Spleen (tissue), 11 donors: ENCODE measurements around the gene DSCAML1. TPM values are rescaled to one million over a fixed set of nuclear protein-coding genes. Genes with fewer than 3 reads are reported as not detected.

Experiments
- DNase-seq: peaks from one replicate; pipeline ENCODE4 v3.0.0-alpha.2; 2020
- H3K27ac ChIP-seq, 8 donors: fragments of 200-600 bp; sonication (generic) in 7 of 8; 1 replicate in 4 of 8; 2 replicates in 4 of 8; pipeline versions ENCODE4 v1.5.0 to v1.8.0; 2016 to 2021; ENCODE audit warnings: inconsistent platforms in 4 of 8, mild to moderate bottlenecking in 4 of 8, moderate library complexity in 1 of 8
- H3K27me3 ChIP-seq, 7 donors: fragments of 200-600 bp; sonication (generic) in 6 of 7; replicated peaks in 1 of 7; 1 replicate in 4 of 7; 2 replicates in 3 of 7; pipeline versions ENCODE4 v1.5.0 to v1.8.0; 2016 to 2021; ENCODE audit warnings: inconsistent platforms in 3 of 7, mild to moderate bottlenecking in 1 of 7
- H3K36me3 ChIP-seq, 6 donors: fragments of 200-600 bp; sonication (generic) in 5 of 6; 1 replicate in 4 of 6; 2 replicates in 2 of 6; pipeline versions ENCODE4 v1.5.0 to v1.8.0; 2016 to 2021; ENCODE audit warnings: inconsistent platforms in 2 of 6
- H3K4me1 ChIP-seq, 6 donors: fragments of 200-600 bp; sonication (generic) in 5 of 6; 1 replicate in 3 of 6; 2 replicates in 3 of 6; pipeline versions ENCODE4 v1.5.0 to v1.8.0; 2016 to 2021; ENCODE audit warnings: inconsistent platforms in 3 of 6
- H3K4me3 ChIP-seq, 8 donors: fragments of 200-600 bp; sonication (generic) in 7 of 8; 1 replicate in 4 of 8; 2 replicates in 4 of 8; pipeline versions ENCODE4 v1.5.0 to v1.8.0; 2016 to 2021; ENCODE audit warnings: inconsistent platforms in 4 of 8, mild to moderate bottlenecking in 4 of 8, moderate library complexity in 2 of 8
- H3K9me3 ChIP-seq, 8 donors: fragments of 200-600 bp; sonication (generic) in 7 of 8; 1 replicate in 4 of 8; 2 replicates in 4 of 8; pipeline versions ENCODE4 v1.5.0 to v1.8.0; 2016 to 2021; ENCODE audit warnings: inconsistent platforms in 4 of 8
- CTCF ChIP-seq, 11 experiments: fragments of 200-600 bp in 7 of 11; fragments of 450-650 bp in 4 of 11; sonication (generic) in 4 of 11; IDR thresholded peaks in 8 of 11; conservative IDR thresholded peaks in 3 of 11; 1 replicate in 7 of 11; 2 replicates in 4 of 11; pipeline versions ENCODE4 v1.4.0 to v1.8.0; 2016 to 2021; ENCODE audit warnings: antibody characterized with exemption in 11 of 11, inconsistent platforms in 4 of 11, mild to moderate bottlenecking in 1 of 11
- POLR2A ChIP-seq, 3 donors: fragments of 450-650 bp; IDR thresholded peaks; one replicate each; pipeline ENCODE4 v1.5.1; 2017; ENCODE audit warnings: antibody characterized with exemption in 3 of 3, mild to moderate bottlenecking in 1 of 3
- POLR2AphosphoS5 ChIP-seq, 3 donors: sonication (generic); formaldehyde crosslinking; IDR thresholded peaks; one replicate each; pipeline ENCODE4 v1.5.1; 2017; ENCODE audit warnings: antibody characterized with exemption in 3 of 3
- WGBS, 5 donors: extraction: QIAGEN DNeasy Blood & Tissue Kit in 3 of 5; methylation state at CpG; one replicate each; pipeline versions ENCODE4 v1.1.5 to v1.1.7; 2013 to 2018; 5-methylcytosine and 5-hydroxymethylcytosine counted together
- intact Hi-C: fragments of 100-400 bp; cut with DNase I; formaldehyde crosslinking; loops from one replicate; pipeline ENCODE4 v1.15.0; 2023; ENCODE audit warnings: low total_unique reads
- polyA plus RNA-seq, 3 donors: library from polyadenylated mRNA; stranded (reverse); fragments of 200-250 nt; gene quantifications; one replicate each; pipeline ENCODE4 v1.2.1, GENCODE V29; 2013
- total RNA-seq, 7 donors: library from RNA; depleted of rRNA in 3 of 7; stranded (reverse); fragments of >200 nt in 3 of 7; fragmentation: NEBNext Ultra II Directional in 4 of 7; extraction: Animal tissue kit (Norgen Biotek cat#: 25700) in 4 of 7; gene quantifications; one replicate each; pipeline versions ENCODE4 v1.1.0 to v1.2.1, GENCODE V29; 2016 to 2021
- donor health status: healthy with polysubstance abuse.
- donor health status: DM: no; HTN: no; CAD: no; lungs with moderate emphysema.
- donor health status: DM: no; HTN: no; CAD: no.
- donor health status: Bipolar disorder and iron deficiency.
- donor health status: healthy.
- donor health status: DM: no; HTN: no; CAD: no.
- donor health status: DM: yes; HTN: yes; CAD: no.

The DSCAML1 gene
- total and polyA plus RNA-seq, 10 donors: 0.07 to 10.7 (median 2.3) TPM

DNA sequence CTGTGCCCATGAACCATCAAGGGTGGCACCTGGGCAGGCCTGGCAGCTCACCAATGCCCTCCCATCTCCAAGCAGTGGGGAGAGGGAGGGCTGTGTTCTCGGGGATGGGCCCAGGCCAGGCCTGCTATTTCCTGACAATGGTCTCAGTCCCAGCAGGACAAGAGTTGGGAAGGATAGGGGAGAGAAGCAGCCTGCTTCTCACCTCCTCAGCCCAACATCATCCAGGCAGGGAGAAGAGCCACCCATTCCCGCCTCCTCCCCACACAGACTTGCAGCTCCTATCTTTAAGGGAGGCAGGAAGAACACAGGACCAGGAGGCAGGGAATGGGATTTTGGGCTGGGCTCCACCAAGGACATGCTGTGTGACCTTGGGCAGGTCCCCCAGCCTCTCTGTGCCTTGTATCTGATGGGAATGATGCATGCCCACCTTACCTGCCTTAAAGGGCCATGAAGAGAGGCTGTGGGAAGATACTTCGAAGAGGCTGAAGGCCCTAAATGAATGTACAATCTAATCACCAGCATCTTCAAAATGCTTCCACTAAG is 108.7 kb downstream of the DSCAML1 start:
- intact Hi-C loops: no loop called here
- Histone ChIP-seq H3K9me3 (no peaks in the 10 kb centered on the region), H3K36me3 (no peaks in the 10 kb centered on the region), H3K4me3 (no peak overlapping the region), H3K4me1 (no peaks in the 10 kb centered on the region), H3K27ac (no peak overlapping the region), H3K27me3 (no peaks in the 10 kb centered on the region)
- TF ChIP-seq POLR2A (IDR thresholded peaks at IDR 0.05) (no peak), CTCF (IDR thresholded peaks at IDR 0.05 in 8 of 11, conservative IDR thresholded peaks at IDR 0.05 in 3 of 11) (no peak), POLR2AphosphoS5 (IDR thresholded peaks at IDR 0.05) (no peak)
- DNase-seq: no peak
- WGBS, 5 donors: 66 to 82% (median 74%) methylated on average over 3 of the region's 3 CpGs

GRCh38 chr11:117687776-117688175 is 109.2 kb downstream of the DSCAML1 start:
- 85 to 89% (median 87%) methylated on average over 6 of the region's 6 CpGs for WGBS, 5 donors
- no peak overlapping the region for H3K27ac ChIP-seq

GRCh38 chr11:117686711-117687110 is 110.3 kb downstream of the DSCAML1 start:
- no peak overlapping the region for H3K27ac ChIP-seq
- no peaks in the 10 kb centered on the region for H3K27me3 ChIP-seq
- WGBS, 5 donors: 74 to 95% (median 86%) methylated on average over 3 of the region's 3 CpGs
- no peak for DNase-seq
- no peaks in the 10 kb centered on the region for H3K9me3 ChIP-seq
- H3K4me3 ChIP-seq: no peak overlapping the region
- intact Hi-C loops: no loop called here
- H3K4me1 ChIP-seq: no peaks in the 10 kb centered on the region
- no peaks in the 10 kb centered on the region for H3K36me3 ChIP-seq
- no peak for TF ChIP-seq CTCF (IDR thresholded peaks at IDR 0.05 in 8 of 11, conservative IDR thresholded peaks at IDR 0.05 in 3 of 11)
- no peak for TF ChIP-seq POLR2AphosphoS5 (IDR thresholded peaks at IDR 0.05)
- TF ChIP-seq POLR2A (IDR thresholded peaks at IDR 0.05): no peak

More at GRCh38 chr11:117687776-117688175, 109.2 kb downstream of the DSCAML1 start:
- Histone ChIP-seq H3K4me1 (no peaks in the 10 kb centered on the region), H3K27me3 (no peaks in the 10 kb centered on the region), H3K9me3 (no peaks in the 10 kb centered on the region), H3K4me3 (no peak overlapping the region), H3K36me3 (no peaks in the 10 kb centered on the region)
- no peak for DNase-seq
- no peak for TF ChIP-seq CTCF (IDR thresholded peaks at IDR 0.05 in 8 of 11, conservative IDR thresholded peaks at IDR 0.05 in 3 of 11)
- no peak for TF ChIP-seq POLR2AphosphoS5 (IDR thresholded peaks at IDR 0.05)
- no peak for TF ChIP-seq POLR2A (IDR thresholded peaks at IDR 0.05)
- intact Hi-C loops: no loop called here

GRCh38 chr11:117685566-117685965 is 111.5 kb downstream of the DSCAML1 start:
- no peak overlapping the region for H3K27ac ChIP-seq
- no peaks in the 10 kb centered on the region for H3K4me1 ChIP-seq
- H3K36me3 ChIP-seq: no peaks in the 10 kb centered on the region
- WGBS, 5 donors: 85 to 95% (median 90%) methylated on average over 6 of the region's 6 CpGs
- H3K27me3 ChIP-seq: no peaks in the 10 kb centered on the region
- intact Hi-C loops: no loop called here
- H3K4me3 ChIP-seq: no peak overlapping the region
- DNase-seq: no peak
- TF ChIP-seq POLR2A (IDR thresholded peaks at IDR 0.05): no peak
- H3K9me3 ChIP-seq: no peaks in the 10 kb centered on the region

DNA sequence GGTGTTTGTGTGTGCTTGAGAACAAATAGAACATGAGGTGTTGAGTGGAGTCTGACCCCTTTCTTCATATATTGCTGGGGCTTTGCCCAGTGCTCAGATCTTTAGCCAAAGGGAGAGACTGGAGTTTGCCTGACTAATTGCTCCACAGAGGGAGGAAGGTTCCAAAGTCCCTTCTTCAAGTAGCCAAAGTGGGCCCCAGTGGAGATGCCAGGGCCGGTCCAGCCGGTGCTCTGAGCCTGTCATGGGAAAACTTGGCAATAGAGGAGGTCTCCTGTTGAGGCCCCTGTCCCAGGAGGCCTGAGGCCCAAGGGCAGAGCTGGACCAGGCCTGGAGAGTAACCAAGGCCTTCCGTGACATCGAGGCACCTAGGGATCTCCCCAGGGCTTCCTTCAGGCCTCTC is 112.3 kb downstream of the DSCAML1 start:
- Histone ChIP-seq H3K4me3 (no peak overlapping the region), H3K27me3 (no peaks in the 10 kb centered on the region), H3K36me3 (no peaks in the 10 kb centered on the region), H3K9me3 (no peaks in the 10 kb centered on the region), H3K4me1 (no peaks in the 10 kb centered on the region), H3K27ac (no peak overlapping the region)
- intact Hi-C loops: no loop called here
- DNase-seq: no peak
- TF ChIP-seq POLR2A (IDR thresholded peaks at IDR 0.05) (no peak), CTCF (IDR thresholded peaks at IDR 0.05 in 8 of 11, conservative IDR thresholded peaks at IDR 0.05 in 3 of 11) (no peak), POLR2AphosphoS5 (IDR thresholded peaks at IDR 0.05) (no peak)
- WGBS, 5 donors: 84 to 100% (median 87%) methylated on average over 2 to 4 of the region's 4 CpGs
